AG04449 (cell line): ENCODE results near the gene SLC7A8.

Source experiments
- CTCF ChIA-PET: fragments of 350-600 bp; formaldehyde crosslinking; extraction: SDS; loops from one replicate; lab custom pipeline; 2021; ENCODE audit warnings: antibody characterized with exemption; lab: Yijun Ruan, JAX
- POLR2A ChIA-PET: fragments of 400-600, 350-600 bp; formaldehyde crosslinking; extraction: SDS; loops from one replicate; lab custom pipeline; 2020; ENCODE audit warnings: antibody characterized with exemption, inconsistent platforms; lab: Yijun Ruan, JAX
- DNase-seq: peaks from one replicate; pipeline ENCODE4 v3.0.0-alpha.2; 2010; ENCODE audit warnings: low read depth, low spot score
- H3K4me3 ChIP-seq: 2 replicates; pipeline ENCODE4 v1.5.1; 2011; ENCODE audit warnings: low read depth, mild to moderate bottlenecking, control low read depth, low read length
- CTCF ChIP-seq: IDR thresholded peaks from one replicate; pipeline ENCODE4 v1.5.1; 2011; ENCODE audit warnings: mild to moderate bottlenecking, moderate library complexity, low read length, control low read depth, inconsistent platforms; ENCODE audit not compliant: insufficient read depth; ENCODE audit errors: missing control alignments

Gene SLC7A8

GRCh38 chr14:23171222-23171975, 12.1 kb downstream of the SLC7A8 start:
- no peak for TF ChIP-seq CTCF
- DNase-seq = no peak
- CTCF ChIA-PET = interaction anchor here (0.6 to 25.6 kb wide), 5 partner anchors 10 to 54 kb away, joined by 3 to 1439 read pairs (median 5); partner anchors contain the start of genes CEBPE and SLC7A8
- POLR2A ChIA-PET = interaction anchor here (0.8 to 1.6 kb wide), 3 partner anchors 10 to 77 kb away, joined by 3 to 5 read pairs (median 4); partner anchors contain the start of gene ACIN1
- H3K4me3 ChIP-seq = no peak overlapping the region

GRCh38 chr14:23169622-23170021, 13.8 kb downstream of the SLC7A8 start:
- no peak for TF ChIP-seq CTCF
- ChIA-PET POLR2A (no interaction called here), CTCF (interaction anchor here (1.4 to 25.6 kb wide), 3 partner anchors 9 to 52 kb away, joined by 4 to 1439 read pairs (median 67); partner anchors contain the start of genes CEBPE and SLC7A8)
- no peak for DNase-seq
- no peak overlapping the region for H3K4me3 ChIP-seq

- no peak for DNase-seq
- POLR2A ChIA-PET = no interaction called here
- no peak for TF ChIP-seq CTCF
- H3K4me3 ChIP-seq = no peak overlapping the region
- CTCF ChIA-PET = interaction anchor here (1.8 to 25.6 kb wide), 3 partner anchors 10 to 50 kb away, joined by 4 to 1439 read pairs (median 67); partner anchors contain the start of genes CEBPE and SLC7A8
Observed at GRCh38 chr14:23168246-23168645, 15.2 kb downstream of the SLC7A8 start.

GRCh38 chr14:23167116-23167847, 16.2 kb downstream of the SLC7A8 start:
- H3K4me3 ChIP-seq = no peak overlapping the region
- POLR2A ChIA-PET = no interaction called here
- TF ChIP-seq CTCF = no peak
- no peak for DNase-seq
- CTCF ChIA-PET = interaction anchor here (1.8 to 25.6 kb wide), 3 partner anchors 11 to 49 kb away, joined by 4 to 1439 read pairs (median 67); partner anchors contain the start of genes CEBPE and SLC7A8

GRCh38 chr14:23164949-23165348, 18.5 kb downstream of the SLC7A8 start:
- no peak for DNase-seq
- H3K4me3 ChIP-seq = no peak overlapping the region
- CTCF ChIA-PET = interaction anchor here (3.2 to 6.5 kb wide), 2 partner anchors 21 to 44 kb away, joined by 14 to 32 read pairs; partner anchors contain the start of gene SLC7A8
- POLR2A ChIA-PET = no interaction called here
- TF ChIP-seq CTCF = no peak
